Type B pancreatic cell (in vitro differentiated cells): ENCODE results near the gene GSC. TPM values are rescaled to one million over a fixed set of nuclear protein-coding genes. Genes with fewer than 3 reads are reported as not detected.
A peak's percentile ranks its signal among the peaks of the same experiment; 100 is the strongest.
"Not testable (repeated sequence)": the region's sequence is repeated elsewhere in the genome, so short reads cannot be mapped to it uniquely, and the experiment has no call there.

Experiments used
- DNase-seq: peaks from one replicate; pipeline ENCODE4 v3.0.0; 2021; ENCODE audit warnings: mixed read lengths; ENCODE audit not compliant: unreplicated experiment; ENCODE audit errors: extremely low spot score
- H3K27ac Mint-ChIP-seq: 2 replicates; pipeline ENCODE4 v1.8.0; 2021; ENCODE audit warnings: mild to moderate bottlenecking, mixed read lengths
- H3K27me3 Mint-ChIP-seq: 2 replicates; pipeline ENCODE4 v1.8.0; 2021; ENCODE audit warnings: mixed read lengths
- H3K36me3 Mint-ChIP-seq: 2 replicates; pipeline ENCODE4 v1.8.0; 2021; ENCODE audit warnings: mixed read lengths
- H3K4me1 Mint-ChIP-seq: one replicate; pipeline ENCODE4 v1.8.0; 2021; ENCODE audit warnings: mixed read lengths; ENCODE audit not compliant: unreplicated experiment
- H3K4me3 Mint-ChIP-seq: 2 replicates; pipeline ENCODE4 v1.8.0; 2021; ENCODE audit warnings: mild to moderate bottlenecking, mixed read lengths
- H3K9me3 Mint-ChIP-seq: 2 replicates; pipeline ENCODE4 v1.8.0; 2021; ENCODE audit warnings: mixed read lengths
- long read RNA-seq: library from polyadenylated mRNA; unstranded; transcript quantifications from one replicate; pipeline ENCODE4 v2.0.0, GENCODE V29; 2020
- total RNA-seq: library from RNA; stranded (reverse); gene quantifications from 2 replicates; pipeline ENCODE4 v1.2.1, GENCODE V29; 2021; ENCODE audit warnings: low replicate concordance
- TF ChIP-seq, protein P1 (sequence below): fragments of 200-600 bp; sonication (generic); conservative IDR thresholded peaks from 2 replicates; pipeline ENCODE4 v1.5.0; 2021; ENCODE audit warnings: antibody characterized with exemption, mild to moderate bottlenecking

The GSC gene
- 1.0 and 16.2 TPM in 2 replicates for total RNA-seq
- long read RNA-seq = 0 reads

DNA sequence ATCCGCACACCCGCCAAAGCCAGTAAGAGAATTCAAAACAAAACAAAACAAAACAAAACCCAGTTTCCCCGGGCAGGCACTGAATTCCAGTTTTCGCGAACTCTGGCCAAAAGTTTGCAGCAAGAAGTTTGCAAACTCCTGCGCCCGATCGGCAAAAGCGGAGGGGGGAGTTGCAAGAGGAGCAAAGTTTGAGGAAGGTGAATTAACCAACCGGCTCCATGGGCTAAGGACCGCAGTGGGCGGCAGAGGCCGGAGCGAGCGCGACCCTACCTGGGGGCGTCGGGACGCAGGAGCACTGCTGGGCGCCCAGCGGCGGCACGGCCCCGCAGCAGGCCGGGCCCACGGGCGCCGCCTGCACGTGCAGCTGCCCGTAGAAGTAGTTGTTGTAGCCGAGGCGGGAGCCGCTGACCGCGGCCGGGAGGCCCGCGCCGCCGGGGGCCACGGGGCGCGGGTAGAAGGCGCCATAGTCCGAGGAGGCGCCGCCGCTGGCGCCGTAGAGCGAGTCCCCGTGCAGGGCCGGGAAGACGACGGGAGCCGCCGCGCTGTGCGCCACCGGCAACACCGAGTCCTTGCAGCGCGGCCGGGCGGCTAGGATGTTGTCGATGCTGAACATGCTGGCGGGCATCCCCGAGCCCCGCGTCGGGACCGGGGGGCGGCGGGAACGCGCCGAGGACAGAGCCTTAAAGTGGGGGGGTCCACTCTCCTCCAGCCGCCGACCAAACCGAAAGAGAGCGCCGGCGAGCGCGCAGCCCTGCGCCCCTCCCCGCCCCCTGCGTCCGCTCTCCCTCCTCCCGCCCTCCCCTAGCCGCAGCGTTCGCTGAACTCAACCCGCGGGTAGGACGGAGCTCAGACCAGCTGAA is at the start of gene GSC:
Gene GSC (minus strand): TSS at position 723 of the 860 bp plus-strand sequence. CDS start 98 bp downstream, at position 625.
- H3K36me3 Mint-ChIP-seq = peaks cover 6% of the 10 kb centered on the region
- DNase-seq = peak; percentile 76
- H3K27ac Mint-ChIP-seq = no peak within 1 kb of the TSS
- no peaks in the 10 kb centered on the region for H3K9me3 Mint-ChIP-seq
- TF ChIP-seq, protein P1, sequence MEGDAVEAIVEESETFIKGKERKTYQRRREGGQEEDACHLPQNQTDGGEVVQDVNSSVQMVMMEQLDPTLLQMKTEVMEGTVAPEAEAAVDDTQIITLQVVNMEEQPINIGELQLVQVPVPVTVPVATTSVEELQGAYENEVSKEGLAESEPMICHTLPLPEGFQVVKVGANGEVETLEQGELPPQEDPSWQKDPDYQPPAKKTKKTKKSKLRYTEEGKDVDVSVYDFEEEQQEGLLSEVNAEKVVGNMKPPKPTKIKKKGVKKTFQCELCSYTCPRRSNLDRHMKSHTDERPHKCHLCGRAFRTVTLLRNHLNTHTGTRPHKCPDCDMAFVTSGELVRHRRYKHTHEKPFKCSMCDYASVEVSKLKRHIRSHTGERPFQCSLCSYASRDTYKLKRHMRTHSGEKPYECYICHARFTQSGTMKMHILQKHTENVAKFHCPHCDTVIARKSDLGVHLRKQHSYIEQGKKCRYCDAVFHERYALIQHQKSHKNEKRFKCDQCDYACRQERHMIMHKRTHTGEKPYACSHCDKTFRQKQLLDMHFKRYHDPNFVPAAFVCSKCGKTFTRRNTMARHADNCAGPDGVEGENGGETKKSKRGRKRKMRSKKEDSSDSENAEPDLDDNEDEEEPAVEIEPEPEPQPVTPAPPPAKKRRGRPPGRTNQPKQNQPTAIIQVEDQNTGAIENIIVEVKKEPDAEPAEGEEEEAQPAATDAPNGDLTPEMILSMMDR = no peak
- peak within 1 kb of the TSS; percentile 84 for H3K4me3 Mint-ChIP-seq
- H3K4me1 Mint-ChIP-seq = peaks cover 28% of the 10 kb centered on the region
- peaks cover 96% of the 10 kb centered on the region for H3K27me3 Mint-ChIP-seq

DNA sequence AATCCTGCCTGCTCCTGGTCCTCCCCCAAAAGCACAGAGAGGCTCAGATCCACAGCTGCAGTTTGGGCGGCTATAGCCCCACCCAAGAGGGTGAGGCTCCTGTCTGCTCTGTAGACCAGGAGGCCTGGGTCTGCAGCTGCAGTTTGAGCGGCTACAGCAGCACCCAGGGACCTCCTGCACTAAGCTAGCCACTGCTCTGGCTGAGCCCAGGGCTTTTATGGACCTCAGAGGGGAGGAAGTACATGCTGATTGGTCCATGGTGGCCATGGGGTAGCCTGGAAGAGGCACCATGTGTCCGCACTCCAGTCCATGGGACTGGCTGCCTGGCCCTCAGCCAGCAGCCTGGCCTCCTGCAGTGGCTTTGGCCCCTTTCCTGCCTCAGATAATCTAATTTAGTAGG is 49.6 kb upstream of the GSC start:
- Mint-ChIP-seq H3K27ac (no peak overlapping the region), H3K36me3 (no peaks in the 10 kb centered on the region), H3K9me3 (peaks cover 4% of the 10 kb centered on the region), H3K4me1 (no peaks in the 10 kb centered on the region), H3K4me3 (no peak overlapping the region), H3K27me3 (peaks cover 7% of the 10 kb centered on the region)
- TF ChIP-seq, protein P1 = no peak
- no peak for DNase-seq

DNA sequence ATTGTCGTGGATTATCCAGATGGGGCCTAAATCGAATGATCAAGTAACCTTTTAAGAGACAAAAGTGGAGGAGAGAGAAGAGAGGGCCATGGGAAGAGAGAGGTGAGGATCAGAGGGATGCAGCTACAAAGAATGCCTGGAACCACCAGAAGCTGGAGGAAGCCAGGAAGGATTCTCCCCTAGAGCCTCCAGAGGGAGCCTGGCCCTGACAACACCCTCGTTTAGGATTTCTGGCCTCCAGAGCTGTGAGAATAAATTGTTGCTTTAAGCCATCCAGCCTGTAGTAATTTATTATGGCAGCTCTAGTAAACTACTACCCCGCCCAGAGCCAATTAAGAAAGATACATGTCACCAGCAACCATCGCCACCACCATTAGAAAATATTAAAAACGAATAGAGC is 46.2 kb upstream of the GSC start:
- DNase-seq = no peak
- Mint-ChIP-seq H3K9me3 (no peaks in the 10 kb centered on the region), H3K27me3 (no peaks in the 10 kb centered on the region), H3K27ac (no peak overlapping the region), H3K36me3 (no peaks in the 10 kb centered on the region), H3K4me3 (no peak overlapping the region), H3K4me1 (no peaks in the 10 kb centered on the region)
- TF ChIP-seq, protein P1 = no peak

DNA sequence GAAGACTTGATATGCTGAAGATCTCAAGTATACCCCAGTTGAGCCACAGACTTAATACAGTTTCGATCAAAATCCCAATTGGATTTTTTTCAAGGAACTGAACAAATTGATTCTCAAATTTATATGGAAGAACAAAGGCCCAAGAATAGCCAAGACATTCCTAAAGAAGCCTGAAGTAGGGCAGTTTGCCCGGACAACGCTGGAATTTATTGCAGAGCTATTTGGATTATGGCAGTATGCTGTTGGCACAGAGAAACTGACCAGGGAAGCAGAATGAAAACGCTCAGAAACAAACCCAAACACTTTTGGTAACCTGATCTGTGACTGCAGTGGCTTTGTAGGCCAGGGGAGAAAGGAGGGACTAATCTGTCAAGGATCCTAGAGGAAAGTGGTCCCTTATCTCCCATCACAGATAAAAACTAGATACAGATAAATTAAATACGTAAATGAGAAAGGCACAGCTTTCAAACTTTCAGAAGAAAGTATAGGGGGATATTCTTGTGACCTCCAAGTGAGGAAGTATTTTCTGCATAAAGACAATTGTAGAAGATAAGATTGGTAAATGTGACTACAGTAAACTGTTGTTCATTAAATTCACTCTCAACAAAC is 35.9 kb upstream of the GSC start:
- no peak overlapping the region for H3K27ac Mint-ChIP-seq

DNA sequence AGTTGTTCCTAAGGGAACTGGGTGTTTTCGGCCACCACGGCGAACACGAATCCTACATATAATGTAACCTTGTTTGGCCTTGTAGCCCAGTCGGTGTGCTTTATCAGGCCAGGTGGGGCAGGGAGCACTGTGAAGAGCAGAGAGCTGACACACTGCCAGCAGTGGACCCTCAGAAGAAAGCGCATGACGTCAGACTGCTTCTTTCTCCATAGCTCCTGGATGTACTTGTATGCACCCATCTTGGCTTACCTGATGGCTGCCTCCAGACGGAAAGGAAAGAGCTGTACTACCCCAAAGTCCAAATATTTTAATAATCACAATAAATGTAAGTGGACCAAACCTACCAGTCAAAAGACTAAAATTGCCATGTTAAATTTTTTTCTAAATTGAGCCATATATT is 31.3 kb upstream of the GSC start:
- peaks cover 12% of the 10 kb centered on the region for H3K27me3 Mint-ChIP-seq
- no peaks in the 10 kb centered on the region for H3K36me3 Mint-ChIP-seq
- TF ChIP-seq, protein P1 = no peak
- H3K27ac Mint-ChIP-seq = no peak overlapping the region
- DNase-seq = no peak
- H3K4me3 Mint-ChIP-seq = no peak overlapping the region
- H3K9me3 Mint-ChIP-seq = no peaks in the 10 kb centered on the region
- peaks cover 8% of the 10 kb centered on the region for H3K4me1 Mint-ChIP-seq

More for the DNA sequence above, 35.9 kb upstream of the GSC start:
- TF ChIP-seq, protein P1 = no peak
- Mint-ChIP-seq H3K36me3 (no peaks in the 10 kb centered on the region), H3K27me3 (peaks cover 16% of the 10 kb centered on the region), H3K4me1 (peaks cover 12% of the 10 kb centered on the region), H3K9me3 (no peaks in the 10 kb centered on the region), H3K4me3 (no peak overlapping the region)
- no peak for DNase-seq

DNA sequence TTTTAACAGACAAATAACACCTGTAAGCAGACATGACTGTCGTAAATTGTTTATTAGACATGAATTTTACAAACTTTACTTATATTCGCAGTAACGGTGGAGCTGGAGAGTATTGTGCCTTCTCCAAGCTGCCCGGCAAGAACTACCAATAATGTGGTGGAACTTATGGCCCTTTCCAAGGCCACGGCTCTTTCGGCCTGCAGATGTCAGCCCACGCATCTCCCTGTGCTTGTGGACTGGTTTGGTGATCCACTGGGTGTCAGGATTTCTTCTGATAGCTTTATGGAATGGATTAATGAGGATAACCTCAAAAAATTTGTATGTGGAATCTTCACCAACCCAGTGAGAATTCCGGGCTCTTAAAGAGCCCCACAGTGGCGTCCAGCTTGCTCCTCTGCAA is 30.9 kb upstream of the GSC start:
- H3K36me3 Mint-ChIP-seq, DNase-seq, H3K27ac Mint-ChIP-seq, H3K9me3 Mint-ChIP-seq, H3K4me1 Mint-ChIP-seq, H3K27me3 Mint-ChIP-seq, H3K4me3 Mint-ChIP-seq: not testable (repeated sequence)
